ENCODE measurements around the gene CYP4F3. TPM values are rescaled to one million over a fixed set of nuclear protein-coding genes. Genes with fewer than 3 reads are reported as not detected.

Gene CYP4F3
- total and polyA plus RNA-seq, 4 donors, result 0.20 to 1.7 (median 1.2) TPM

DNA sequence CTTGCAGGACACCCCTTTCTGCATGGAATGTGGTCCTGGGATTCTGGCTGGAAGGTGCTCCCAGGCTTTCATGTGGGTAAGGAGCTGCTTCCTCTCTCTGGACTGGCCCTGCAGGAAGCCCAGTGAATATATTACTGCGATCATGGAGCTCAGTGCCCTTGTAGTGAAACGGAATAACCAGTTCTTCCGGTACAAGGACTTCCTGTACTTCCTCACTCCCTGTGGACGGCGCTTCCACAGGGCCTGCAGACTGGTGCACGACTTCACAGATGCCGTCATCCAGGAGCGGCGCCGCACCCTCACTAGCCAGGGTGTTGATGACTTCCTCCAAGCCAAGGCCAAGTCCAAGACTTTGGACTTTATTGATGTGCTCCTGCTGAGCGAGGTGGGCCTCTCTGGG, 17.7 kb upstream of the CYP4F3 start:
- H3K9ac ChIP-seq (ENCODE audit: insufficient read depth in 1 of 2, low read length in 2 of 2), result no peak overlapping the region
- H3K4me3 ChIP-seq, result no peak overlapping the region
- 57 to 65% methylated on average over 11 of the region's 11 CpGs for WGBS, 2 donors
- TF ChIP-seq, protein P1, sequence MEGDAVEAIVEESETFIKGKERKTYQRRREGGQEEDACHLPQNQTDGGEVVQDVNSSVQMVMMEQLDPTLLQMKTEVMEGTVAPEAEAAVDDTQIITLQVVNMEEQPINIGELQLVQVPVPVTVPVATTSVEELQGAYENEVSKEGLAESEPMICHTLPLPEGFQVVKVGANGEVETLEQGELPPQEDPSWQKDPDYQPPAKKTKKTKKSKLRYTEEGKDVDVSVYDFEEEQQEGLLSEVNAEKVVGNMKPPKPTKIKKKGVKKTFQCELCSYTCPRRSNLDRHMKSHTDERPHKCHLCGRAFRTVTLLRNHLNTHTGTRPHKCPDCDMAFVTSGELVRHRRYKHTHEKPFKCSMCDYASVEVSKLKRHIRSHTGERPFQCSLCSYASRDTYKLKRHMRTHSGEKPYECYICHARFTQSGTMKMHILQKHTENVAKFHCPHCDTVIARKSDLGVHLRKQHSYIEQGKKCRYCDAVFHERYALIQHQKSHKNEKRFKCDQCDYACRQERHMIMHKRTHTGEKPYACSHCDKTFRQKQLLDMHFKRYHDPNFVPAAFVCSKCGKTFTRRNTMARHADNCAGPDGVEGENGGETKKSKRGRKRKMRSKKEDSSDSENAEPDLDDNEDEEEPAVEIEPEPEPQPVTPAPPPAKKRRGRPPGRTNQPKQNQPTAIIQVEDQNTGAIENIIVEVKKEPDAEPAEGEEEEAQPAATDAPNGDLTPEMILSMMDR (IDR thresholded peaks at IDR 0.05; ENCODE audit: control extremely low read depth, extremely low read depth), result no peak
- ATAC-seq (ENCODE audit: insufficient read depth, low FRiP score), result no peak
- H3K4me1 ChIP-seq (ENCODE audit: control insufficient read depth in 5 of 5, insufficient read depth in 5 of 5, low read length in 5 of 5), result no peaks in the 10 kb centered on the region
- peaks cover 0 to 2% (median 0%) of the 10 kb centered on the region in 4 donors for H3K9me3 ChIP-seq (ENCODE audit: control insufficient read depth in 4 of 4, insufficient read depth in 3 of 4, low read length in 3 of 4)
- no peak for DNase-seq
- H3K36me3 ChIP-seq (ENCODE audit: control insufficient read depth in 4 of 4, insufficient read depth in 4 of 4, low read length in 4 of 4), result no peaks in the 10 kb centered on the region
- H3K27me3 ChIP-seq (ENCODE audit: control insufficient read depth in 3 of 3, insufficient read depth in 3 of 3, low read length in 2 of 3), result no peaks in the 10 kb centered on the region
- H3K27ac ChIP-seq (ENCODE audit: low read depth in 1 of 2, low read length in 1 of 2), result no peak overlapping the region

DNA sequence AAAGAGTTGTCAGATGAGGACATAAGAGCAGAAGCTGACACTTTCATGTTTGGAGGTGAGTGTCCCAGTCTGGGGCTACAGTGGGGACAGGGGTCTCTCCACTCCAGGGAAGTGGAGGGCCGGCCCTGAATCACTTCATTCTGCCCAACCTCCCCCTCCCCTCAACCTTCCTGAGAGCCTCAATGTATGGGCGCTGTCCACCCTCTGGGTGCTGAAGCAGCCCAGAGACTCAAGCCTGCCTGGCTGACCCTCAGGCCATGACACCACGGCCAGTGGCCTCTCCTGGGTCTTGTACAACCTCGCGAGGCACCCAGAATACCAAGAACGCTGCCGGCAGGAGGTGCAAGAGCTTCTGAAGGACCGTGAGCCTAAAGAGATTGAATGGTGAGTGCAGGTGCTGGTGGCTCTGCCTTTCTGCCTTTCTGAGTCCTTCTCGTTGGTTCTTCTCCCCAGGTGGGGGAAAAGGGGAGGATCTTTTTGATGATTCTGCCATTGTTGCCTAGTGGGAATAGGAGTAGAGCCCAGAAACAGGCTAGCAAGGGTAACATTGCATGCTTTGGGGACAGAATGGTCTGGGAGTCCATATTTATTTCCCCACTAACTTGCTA, 16.9 kb upstream of the CYP4F3 start:
- no peaks in the 10 kb centered on the region for H3K27me3 ChIP-seq (ENCODE audit: control insufficient read depth in 3 of 3, insufficient read depth in 3 of 3, low read length in 2 of 3)
- no peak for ATAC-seq (ENCODE audit: insufficient read depth, low FRiP score)
- TF ChIP-seq, protein P1 (IDR thresholded peaks at IDR 0.05; ENCODE audit: control extremely low read depth, extremely low read depth), result no peak
- H3K9me3 ChIP-seq (ENCODE audit: control insufficient read depth in 4 of 4, insufficient read depth in 3 of 4, low read length in 3 of 4), result peaks cover 0 to 2% (median 0%) of the 10 kb centered on the region in 4 donors
- no peaks in the 10 kb centered on the region for H3K4me1 ChIP-seq (ENCODE audit: control insufficient read depth in 5 of 5, insufficient read depth in 5 of 5, low read length in 5 of 5)
- no peak overlapping the region for H3K4me3 ChIP-seq
- H3K27ac ChIP-seq (ENCODE audit: low read depth in 1 of 2, low read length in 1 of 2), result no peak overlapping the region
- peak in 2 of 3 donors; percentile 9 to 22 for DNase-seq
- 8 to 9% methylated on average over 9 of the region's 9 CpGs for WGBS, 2 donors
- H3K9ac ChIP-seq (ENCODE audit: insufficient read depth in 1 of 2, low read length in 2 of 2), result no peak overlapping the region
- no peaks in the 10 kb centered on the region for H3K36me3 ChIP-seq (ENCODE audit: control insufficient read depth in 4 of 4, insufficient read depth in 4 of 4, low read length in 4 of 4)

DNA sequence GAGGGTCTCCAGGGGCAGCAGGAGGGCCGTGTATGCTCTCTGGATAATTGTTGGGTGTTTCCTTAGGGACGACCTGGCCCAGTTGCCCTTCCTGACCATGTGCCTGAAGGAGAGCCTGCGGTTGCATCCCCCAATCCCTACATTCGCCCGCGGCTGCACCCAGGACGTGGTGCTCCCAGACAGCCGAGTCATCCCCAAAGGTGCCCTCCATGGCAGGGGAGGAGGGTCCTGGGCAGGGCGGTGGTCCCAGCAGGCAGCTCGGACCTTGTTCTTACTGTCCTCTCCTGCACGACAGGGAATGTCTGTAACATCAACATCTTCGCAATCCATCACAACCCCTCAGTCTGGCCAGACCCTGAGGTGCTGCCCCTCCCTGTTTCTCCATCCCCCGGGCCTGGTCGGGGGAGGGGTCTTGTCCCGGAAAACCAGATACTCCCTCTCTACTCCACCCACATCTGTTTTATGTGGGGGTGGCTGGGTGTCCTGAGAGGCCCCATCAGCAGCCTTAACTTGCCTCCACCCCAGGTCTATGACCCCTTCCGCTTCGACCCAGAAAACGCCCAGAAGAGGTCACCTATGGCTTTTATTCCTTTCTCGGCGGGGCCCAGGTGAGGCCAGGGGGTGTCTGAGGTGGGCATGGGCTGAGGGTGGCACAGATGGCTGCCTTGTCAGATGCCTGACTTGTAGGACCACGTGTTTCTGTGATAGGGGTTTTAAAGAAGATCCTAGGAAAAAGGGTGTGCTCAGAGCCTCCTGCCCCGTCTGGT, 12.3 kb upstream of the CYP4F3 start:
- 57 to 64% methylated on average over 21 to 22 of the region's 22 CpGs for WGBS, 2 donors

More for the DNA sequence above, 12.3 kb upstream of the CYP4F3 start:
- no peak overlapping the region for H3K4me3 ChIP-seq
- no peak overlapping the region for H3K9ac ChIP-seq (ENCODE audit: insufficient read depth in 1 of 2, low read length in 2 of 2)
- ATAC-seq (ENCODE audit: insufficient read depth, low FRiP score) (no peak), DNase-seq (no peak)
- H3K27ac ChIP-seq (ENCODE audit: low read depth in 1 of 2, low read length in 1 of 2), result no peak overlapping the region
- no peaks in the 10 kb centered on the region for H3K36me3 ChIP-seq (ENCODE audit: control insufficient read depth in 4 of 4, insufficient read depth in 4 of 4, low read length in 4 of 4)
- TF ChIP-seq, protein P1 (IDR thresholded peaks at IDR 0.05; ENCODE audit: control extremely low read depth, extremely low read depth), result no peak
- H3K4me1 ChIP-seq (ENCODE audit: control insufficient read depth in 5 of 5, insufficient read depth in 5 of 5, low read length in 5 of 5), result no peaks in the 10 kb centered on the region
- no peaks in the 10 kb centered on the region for H3K9me3 ChIP-seq (ENCODE audit: control insufficient read depth in 4 of 4, insufficient read depth in 3 of 4, low read length in 3 of 4)
- H3K27me3 ChIP-seq (ENCODE audit: control insufficient read depth in 3 of 3, insufficient read depth in 3 of 3, low read length in 2 of 3), result no peaks in the 10 kb centered on the region
